ENCODE results near the gene AARS1.
A peak's percentile ranks its signal among the peaks of the same experiment; 100 is the strongest.
"Not testable (repeated sequence)": the region's sequence is repeated elsewhere in the genome, so short reads cannot be mapped to it uniquely, and the experiment has no call there.

AARS1 gene

GRCh38 chr16:70301121-70301520 lies 11.8 kb upstream of the AARS1 start:
- peaks cover 14 to 16% of the 10 kb centered on the region in 2 experiments for H3K4me1 ChIP-seq (ENCODE audit: control insufficient read depth in 1 of 2, insufficient read depth in 1 of 2, low read depth in 1 of 2, low read length in 1 of 2)
- H3K4me3 ChIP-seq (ENCODE audit: low read depth in 1 of 2, low read length in 1 of 2), result no peak overlapping the region
- H3K36me3 ChIP-seq, result no peaks in the 10 kb centered on the region
- H3K27me3 ChIP-seq, result no peaks in the 10 kb centered on the region
- TF ChIP-seq, protein P1, sequence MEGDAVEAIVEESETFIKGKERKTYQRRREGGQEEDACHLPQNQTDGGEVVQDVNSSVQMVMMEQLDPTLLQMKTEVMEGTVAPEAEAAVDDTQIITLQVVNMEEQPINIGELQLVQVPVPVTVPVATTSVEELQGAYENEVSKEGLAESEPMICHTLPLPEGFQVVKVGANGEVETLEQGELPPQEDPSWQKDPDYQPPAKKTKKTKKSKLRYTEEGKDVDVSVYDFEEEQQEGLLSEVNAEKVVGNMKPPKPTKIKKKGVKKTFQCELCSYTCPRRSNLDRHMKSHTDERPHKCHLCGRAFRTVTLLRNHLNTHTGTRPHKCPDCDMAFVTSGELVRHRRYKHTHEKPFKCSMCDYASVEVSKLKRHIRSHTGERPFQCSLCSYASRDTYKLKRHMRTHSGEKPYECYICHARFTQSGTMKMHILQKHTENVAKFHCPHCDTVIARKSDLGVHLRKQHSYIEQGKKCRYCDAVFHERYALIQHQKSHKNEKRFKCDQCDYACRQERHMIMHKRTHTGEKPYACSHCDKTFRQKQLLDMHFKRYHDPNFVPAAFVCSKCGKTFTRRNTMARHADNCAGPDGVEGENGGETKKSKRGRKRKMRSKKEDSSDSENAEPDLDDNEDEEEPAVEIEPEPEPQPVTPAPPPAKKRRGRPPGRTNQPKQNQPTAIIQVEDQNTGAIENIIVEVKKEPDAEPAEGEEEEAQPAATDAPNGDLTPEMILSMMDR (IDR thresholded peaks at IDR 0.05), result no peak
- no peaks in the 10 kb centered on the region for H3K9me3 ChIP-seq
- H3K27ac ChIP-seq, result no peak overlapping the region

DNA sequence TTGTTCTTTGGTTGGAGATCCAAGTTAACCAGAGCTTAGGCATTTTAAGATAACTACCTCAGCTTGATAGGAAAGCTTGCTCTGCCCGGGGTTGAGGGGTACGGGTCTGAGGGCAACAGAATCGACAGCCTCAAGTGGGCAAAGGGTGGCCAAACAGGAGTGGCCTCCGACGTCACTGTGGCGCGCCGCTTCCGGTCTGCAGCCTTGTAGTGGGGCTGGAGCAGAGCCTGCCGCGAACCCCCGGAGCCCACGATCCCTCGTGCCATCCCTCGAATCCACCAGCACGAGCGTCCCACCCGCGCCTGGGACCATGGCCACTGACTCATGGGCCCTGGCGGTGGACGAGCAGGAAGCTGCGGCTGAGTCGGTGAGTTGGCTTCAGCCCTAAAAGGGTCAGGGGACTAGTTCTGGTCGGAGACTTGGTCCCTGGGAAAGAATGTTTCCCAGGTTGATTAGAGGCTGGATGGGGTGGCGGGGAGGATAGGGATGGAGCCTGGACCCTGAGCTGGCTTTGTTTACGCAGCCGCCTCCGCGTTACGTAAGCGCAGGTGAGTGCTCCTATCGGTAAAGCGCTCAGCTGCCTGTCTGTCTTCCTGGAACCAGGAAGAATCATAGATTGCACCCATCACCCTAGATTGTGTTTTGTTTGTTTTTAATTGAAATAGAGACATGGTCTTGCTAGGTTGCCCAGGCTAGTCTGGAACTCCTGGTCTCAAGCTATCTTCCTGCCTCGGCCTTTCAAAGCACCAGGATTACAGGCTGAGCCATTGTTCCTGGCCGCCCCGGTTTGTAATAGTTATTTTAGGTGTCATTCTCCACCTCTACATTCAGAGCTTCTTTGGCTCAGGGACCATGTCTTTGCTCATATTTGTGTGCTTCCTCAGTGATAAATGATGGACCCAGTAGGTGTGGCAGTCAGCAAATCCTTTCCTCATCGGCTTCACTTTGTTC lies 10.0 kb upstream of the AARS1 start, which contains the start of gene DDX19B:
TSS of gene DDX19B (plus strand) at position 199 of the 951 bp plus-strand sequence. CDS start at position 311, 112 bp downstream.
- H3K9me3 ChIP-seq, result no peaks in the 10 kb centered on the region
- H3K4me1 ChIP-seq (ENCODE audit: control insufficient read depth in 1 of 2, insufficient read depth in 1 of 2, low read depth in 1 of 2, low read length in 1 of 2), result peaks cover 14 to 16% of the 10 kb centered on the region in 2 experiments
- H3K27me3 ChIP-seq, result no peaks in the 10 kb centered on the region
- peak within 1 kb of the TSS; percentile 78 to 84 for H3K4me3 ChIP-seq (ENCODE audit: low read depth in 1 of 2, low read length in 1 of 2)
- no peaks in the 10 kb centered on the region for H3K36me3 ChIP-seq
- TF ChIP-seq, protein P1 (IDR thresholded peaks at IDR 0.05), result no peak
- peak within 1 kb of the TSS; percentile 72 for H3K27ac ChIP-seq

DNA sequence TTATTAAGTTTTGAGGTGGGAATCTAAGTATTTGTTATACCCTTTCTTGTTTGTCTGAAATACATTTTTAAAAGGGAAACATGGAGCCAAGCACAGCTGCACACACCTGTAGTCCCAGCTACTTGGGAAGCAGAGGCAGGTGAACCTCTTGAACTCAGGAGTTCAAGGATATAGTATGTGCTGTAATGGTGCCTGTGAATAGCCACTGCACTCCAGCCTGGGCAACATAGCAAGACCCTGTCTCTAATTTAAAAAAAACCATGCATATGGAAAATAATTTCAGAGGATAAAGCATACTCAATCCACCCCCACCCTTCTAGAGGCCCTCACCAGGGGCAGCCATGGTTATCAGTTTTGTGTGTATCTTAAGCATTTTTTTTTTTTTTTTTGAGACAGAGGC lies 6.3 kb upstream of the AARS1 start:
- H3K4me3 ChIP-seq (ENCODE audit: low read depth in 1 of 2, low read length in 1 of 2), result no peak overlapping the region
- H3K4me1 ChIP-seq (ENCODE audit: control insufficient read depth in 1 of 2, insufficient read depth in 1 of 2, low read depth in 1 of 2, low read length in 1 of 2), result peaks cover 14 to 16% of the 10 kb centered on the region in 2 experiments
- no peaks in the 10 kb centered on the region for H3K27me3 ChIP-seq
- TF ChIP-seq, protein P1 (IDR thresholded peaks at IDR 0.05), result no peak
- no peaks in the 10 kb centered on the region for H3K9me3 ChIP-seq
- H3K27ac ChIP-seq, result no peak overlapping the region
- H3K36me3 ChIP-seq, result no peaks in the 10 kb centered on the region

DNA sequence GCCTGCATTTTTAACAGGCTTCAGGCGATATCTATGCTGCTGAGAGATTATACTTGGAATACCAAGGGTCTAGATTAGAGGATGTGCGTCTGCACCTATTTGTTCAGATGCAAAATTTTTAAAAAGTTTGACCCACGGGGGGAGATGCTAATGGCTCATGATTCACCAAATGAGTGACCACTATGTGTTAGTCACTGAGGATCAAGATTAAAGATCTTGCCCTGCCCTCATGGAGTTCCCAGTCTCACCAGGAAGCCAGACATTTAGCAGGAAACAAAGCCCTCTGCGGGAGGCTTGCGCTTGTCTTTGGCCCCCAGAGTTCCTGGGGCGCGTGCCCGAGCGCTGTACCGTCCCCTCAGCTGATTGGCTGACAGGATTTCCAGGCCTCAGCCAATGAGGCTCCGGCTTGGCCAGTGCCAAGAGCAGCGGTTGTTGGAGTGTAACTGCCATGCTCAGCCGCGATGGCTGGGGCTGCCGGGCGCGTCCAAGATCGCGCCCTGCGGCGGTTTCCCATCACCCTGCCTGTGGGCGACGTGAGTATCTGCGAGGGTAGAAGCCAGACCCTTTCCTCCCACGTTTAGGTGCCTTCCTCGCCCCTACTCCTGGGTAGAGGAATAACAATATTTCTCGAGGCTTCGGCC lies 5.2 kb upstream of the AARS1 start:
- Histone ChIP-seq H3K9me3 (no peaks in the 10 kb centered on the region), H3K27me3 (no peaks in the 10 kb centered on the region), H3K4me1 (ENCODE audit: control insufficient read depth in 1 of 2, insufficient read depth in 1 of 2, low read depth in 1 of 2, low read length in 1 of 2) (peaks cover 6 to 11% of the 10 kb centered on the region in 2 experiments), H3K4me3 (ENCODE audit: low read depth in 1 of 2, low read length in 1 of 2) (no peak overlapping the region), H3K36me3 (no peaks in the 10 kb centered on the region), H3K27ac (no peak overlapping the region)
- TF ChIP-seq, protein P1 (IDR thresholded peaks at IDR 0.05), result no peak

DNA sequence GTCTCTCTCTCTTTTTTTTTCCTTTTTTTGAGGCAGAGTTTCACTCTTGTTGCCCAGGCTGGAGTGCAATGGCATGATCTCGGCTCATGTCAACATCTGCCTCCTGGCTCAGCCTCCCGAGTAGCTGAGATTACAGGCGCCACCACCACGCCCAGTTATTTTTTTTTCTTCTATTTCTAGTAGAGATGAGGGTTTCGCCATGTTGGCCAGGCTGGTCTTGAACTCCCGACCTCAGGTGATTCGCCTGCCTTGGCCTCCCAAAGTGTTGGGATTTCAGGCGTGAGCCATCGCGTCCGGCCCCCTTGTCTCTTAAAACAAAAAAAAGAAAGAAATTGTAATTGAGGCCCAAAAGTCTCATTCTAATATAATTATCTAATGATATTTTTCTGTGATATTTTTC lies 2.8 kb upstream of the AARS1 start:
- H3K27me3 ChIP-seq; H3K9me3 ChIP-seq; H3K36me3 ChIP-seq; H3K4me3 ChIP-seq (ENCODE audit: low read depth in 1 of 2, low read length in 1 of 2); H3K27ac ChIP-seq: not testable (repeated sequence)
- H3K4me1 ChIP-seq (ENCODE audit: control insufficient read depth in 1 of 2, insufficient read depth in 1 of 2, low read depth in 1 of 2, low read length in 1 of 2), result peaks cover 11 to 14% of the 10 kb centered on the region in 2 experiments
